ENCODE data around the gene PPP1R36.
A peak's percentile ranks its signal among the peaks of the same experiment; 100 is the strongest.
"Not testable (repeated sequence)": the region's sequence is repeated elsewhere in the genome, so short reads cannot be mapped to it uniquely, and the experiment has no call there.

Gene PPP1R36

DNA sequence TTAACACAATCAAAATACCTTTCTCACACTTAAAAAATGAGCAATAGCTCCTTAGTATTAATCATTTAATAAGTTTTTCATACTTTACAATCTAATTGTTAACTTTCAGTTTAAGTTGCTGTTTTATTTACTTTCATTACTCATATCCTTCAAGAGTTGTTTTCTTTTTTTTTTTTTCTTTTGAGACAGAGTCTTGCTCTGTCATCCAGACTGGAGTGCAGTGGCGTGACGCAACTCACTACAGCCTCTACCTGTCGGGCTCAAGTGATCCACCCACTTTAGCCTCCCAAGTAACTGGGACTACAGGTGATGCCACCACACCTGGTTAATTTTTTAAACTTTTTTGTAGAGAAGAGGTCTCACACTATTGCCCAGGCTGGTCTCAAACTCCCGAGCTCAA lies 29.1 kb upstream of the PPP1R36 start:
- no peak for DNase-seq (ENCODE audit: low spot score)

DNA sequence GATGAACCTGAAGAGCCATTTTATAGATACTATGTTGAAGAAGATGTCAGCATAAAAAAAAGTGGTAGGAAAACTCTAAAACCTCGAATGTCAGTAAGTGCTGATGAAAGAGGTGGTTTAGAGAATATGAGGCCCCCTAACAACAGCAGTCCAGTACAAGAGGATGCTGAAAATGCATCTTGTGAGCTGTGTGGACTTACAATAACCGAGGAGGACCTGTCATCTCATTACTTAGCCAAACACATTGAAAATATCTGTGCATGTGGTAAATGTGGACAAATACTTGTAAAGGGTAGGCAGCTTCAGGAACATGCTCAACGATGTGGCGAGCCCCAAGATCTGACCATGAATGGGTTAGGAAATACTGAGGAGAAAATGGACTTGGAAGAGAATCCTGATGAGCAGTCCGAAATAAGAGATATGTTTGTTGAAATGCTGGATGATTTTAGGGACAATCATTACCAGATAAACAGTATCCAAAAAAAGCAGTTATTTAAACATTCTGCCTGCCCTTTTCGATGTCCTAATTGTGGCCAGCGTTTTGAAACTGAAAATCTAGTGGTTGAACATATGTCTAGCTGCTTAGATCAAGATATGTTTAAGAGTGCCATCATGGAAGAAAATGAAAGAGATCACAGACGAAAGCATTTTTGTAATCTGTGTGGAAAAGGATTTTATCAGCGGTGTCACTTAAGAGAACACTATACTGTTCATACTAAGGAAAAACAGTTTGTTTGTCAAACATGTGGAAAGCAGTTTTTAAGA lies 27.0 kb upstream of the PPP1R36 start:
- DNase-seq (ENCODE audit: low spot score): no peak

DNA sequence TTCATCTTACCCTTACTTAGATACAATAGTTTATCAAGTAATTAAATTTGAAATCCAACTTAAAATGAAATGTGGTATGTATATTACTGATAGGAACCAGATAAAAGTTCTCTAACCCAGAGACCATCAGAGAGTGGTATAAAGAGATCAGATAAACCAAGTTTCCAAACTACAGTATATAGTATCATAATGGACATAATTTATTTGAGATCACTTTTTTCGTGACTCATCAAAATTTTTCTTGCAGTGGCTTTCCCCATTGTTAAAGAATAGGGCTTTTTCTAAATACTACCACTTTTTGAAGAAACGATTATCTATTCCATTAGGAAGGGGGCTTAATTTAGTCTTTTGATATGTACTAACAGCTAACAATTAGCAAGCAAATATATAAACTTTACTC lies 24.4 kb upstream of the PPP1R36 start:
- no peak for DNase-seq (ENCODE audit: low spot score)

DNA sequence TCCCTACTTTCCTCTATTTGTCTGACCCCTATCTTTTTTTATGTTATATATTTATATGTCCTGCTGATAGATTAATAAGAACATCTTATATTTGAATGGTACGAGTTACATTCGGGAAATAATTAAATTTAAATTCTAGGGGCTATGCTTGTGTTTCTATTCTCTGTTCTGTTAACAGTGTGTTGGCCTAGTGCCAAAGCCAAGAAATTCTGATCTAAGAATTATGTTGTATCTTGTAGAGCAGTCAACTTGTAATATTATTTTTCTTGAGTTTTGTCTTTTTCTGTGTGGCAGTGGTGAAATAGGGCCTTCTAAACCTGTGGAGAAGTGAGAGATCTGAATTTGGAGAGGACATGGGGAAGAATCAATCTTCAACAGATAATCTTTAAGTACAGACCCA lies 18.2 kb upstream of the PPP1R36 start:
- DNase-seq (ENCODE audit: low spot score): no peak

DNA sequence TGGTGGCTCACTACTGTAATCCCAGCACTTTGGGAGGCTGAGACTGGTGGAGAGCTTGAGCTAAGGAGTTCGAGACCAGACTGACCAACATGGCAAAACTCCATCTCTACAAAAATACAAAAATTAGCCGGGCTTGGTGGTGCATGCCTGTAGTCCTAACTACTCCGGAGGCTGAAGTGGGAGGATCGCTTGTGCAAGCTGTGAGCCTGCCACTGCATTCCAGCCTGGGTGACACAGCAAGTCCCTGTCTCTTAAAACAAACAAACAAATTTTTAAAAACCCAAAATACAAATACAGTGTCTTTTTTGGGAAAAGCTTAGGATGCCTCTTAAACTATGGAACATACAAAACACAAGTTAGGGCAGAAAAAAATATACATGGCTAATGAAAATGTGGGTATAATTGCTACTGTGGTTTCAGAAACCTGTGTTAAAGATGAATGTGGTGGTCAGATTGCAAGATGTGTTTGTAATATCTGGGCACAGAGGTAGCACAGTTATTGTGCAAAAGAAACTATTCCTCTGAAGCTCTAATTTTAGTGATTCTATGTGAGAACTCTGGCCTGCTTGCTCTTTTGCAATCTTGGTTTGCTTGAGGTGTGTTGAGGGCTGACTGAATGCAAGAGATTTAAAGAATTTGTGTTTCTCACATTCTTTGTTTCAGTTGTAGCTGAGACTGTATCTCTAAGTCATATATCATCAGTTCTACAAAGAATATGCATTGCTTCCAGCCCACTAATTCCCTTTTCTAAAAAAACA lies 13.1 kb upstream of the PPP1R36 start:
- DNase-seq (ENCODE audit: low spot score): peak; percentile 20

DNA sequence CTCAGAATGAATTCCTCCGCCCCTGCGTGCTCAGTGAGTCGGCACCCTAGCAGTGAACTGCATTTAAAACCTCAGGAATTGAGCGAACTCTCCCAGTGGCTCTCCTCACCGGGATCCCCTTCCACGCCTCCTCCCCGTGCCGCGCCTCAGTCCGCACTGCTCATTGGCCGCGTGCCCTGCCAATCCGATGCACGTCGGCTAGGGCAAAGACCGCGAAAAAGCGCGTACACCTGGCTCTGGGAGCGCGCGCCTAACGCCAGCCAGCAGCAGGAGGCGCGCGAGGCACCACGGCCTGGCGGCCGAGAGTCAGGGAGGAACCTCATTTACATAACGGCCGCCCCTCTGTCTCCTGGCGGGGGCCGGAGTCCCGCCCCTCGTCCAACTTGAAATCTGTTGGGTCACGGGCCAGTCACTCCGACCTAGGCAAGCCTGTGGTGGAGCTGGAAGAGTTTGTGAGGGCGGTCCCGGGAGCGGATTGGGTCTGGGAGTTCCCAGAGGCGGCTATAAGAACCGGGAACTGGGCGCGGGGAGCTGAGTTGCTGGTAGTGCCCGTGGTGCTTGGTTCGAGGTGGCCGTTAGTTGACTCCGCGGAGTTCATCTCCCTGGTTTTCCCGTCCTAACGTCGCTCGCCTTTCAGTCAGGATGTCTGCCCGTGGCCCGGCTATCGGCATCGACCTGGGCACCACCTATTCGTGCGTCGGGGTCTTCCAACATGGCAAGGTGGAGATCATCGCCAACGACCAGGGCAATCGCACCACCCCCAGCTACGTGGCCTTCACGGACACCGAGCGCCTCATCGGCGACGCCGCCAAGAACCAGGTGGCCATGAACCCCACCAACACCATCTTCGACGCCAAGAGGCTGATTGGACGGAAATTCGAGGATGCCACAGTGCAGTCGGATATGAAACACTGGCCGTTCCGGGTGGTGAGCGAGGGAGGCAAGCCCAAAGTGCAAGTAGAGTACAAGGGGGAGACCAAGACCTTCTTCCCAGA lies 9.3 kb upstream of the PPP1R36 start, which contains the start of gene HSPA2:
Gene HSPA2 (plus strand): TSS at position 534 of the 995 bp plus-strand sequence. CDS start 109 bp downstream, at position 643.
- DNase-seq (ENCODE audit: low spot score): peak; percentile 97

DNA sequence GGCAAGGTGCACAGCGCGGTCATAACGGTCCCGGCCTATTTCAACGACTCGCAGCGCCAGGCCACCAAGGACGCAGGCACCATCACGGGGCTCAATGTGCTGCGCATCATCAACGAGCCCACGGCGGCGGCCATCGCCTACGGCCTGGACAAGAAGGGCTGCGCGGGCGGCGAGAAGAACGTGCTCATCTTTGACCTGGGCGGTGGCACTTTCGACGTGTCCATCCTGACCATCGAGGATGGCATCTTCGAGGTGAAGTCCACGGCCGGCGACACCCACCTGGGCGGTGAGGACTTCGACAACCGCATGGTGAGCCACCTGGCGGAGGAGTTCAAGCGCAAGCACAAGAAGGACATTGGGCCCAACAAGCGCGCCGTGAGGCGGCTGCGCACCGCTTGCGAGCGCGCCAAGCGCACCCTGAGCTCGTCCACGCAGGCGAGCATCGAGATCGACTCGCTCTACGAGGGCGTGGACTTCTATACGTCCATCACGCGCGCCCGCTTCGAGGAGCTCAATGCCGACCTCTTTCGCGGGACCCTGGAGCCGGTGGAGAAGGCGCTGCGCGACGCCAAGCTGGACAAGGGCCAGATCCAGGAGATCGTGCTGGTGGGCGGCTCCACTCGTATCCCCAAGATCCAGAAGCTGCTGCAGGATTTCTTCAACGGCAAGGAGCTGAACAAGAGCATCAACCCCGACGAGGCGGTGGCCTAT lies 8.3 kb upstream of the PPP1R36 start:
- DNase-seq (ENCODE audit: low spot score): no peak

DNA sequence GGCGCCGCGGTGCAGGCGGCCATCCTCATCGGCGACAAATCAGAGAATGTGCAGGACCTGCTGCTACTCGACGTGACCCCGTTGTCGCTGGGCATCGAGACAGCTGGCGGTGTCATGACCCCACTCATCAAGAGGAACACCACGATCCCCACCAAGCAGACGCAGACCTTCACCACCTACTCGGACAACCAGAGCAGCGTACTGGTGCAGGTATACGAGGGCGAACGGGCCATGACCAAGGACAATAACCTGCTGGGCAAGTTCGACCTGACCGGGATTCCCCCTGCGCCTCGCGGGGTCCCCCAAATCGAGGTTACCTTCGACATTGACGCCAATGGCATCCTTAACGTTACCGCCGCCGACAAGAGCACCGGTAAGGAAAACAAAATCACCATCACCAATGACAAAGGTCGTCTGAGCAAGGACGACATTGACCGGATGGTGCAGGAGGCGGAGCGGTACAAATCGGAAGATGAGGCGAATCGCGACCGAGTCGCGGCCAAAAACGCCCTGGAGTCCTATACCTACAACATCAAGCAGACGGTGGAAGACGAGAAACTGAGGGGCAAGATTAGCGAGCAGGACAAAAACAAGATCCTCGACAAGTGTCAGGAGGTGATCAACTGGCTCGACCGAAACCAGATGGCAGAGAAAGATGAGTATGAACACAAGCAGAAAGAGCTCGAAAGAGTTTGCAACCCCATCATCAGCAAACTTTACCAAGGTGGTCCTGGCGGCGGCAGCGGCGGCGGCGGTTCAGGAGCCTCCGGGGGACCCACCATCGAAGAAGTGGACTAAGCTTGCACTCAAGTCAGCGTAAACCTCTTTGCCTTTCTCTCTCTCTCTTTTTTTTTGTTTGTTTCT lies 7.6 kb upstream of the PPP1R36 start:
- no peak for DNase-seq (ENCODE audit: low spot score)

DNA sequence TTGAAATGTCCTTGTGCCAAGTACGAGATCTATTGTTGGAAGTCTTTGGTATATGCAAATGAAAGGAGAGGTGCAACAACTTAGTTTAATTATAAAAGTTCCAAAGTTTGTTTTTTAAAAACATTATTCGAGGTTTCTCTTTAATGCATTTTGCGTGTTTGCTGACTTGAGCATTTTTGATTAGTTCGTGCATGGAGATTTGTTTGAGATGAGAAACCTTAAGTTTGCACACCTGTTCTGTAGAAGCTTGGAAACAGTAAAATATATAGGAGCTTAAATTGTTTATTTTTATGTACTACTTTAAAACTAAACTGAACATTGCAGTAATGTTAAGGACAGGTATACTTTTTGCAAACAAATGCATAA lies 6.9 kb upstream of the PPP1R36 start:
- DNase-seq (ENCODE audit: low spot score): no peak

DNA sequence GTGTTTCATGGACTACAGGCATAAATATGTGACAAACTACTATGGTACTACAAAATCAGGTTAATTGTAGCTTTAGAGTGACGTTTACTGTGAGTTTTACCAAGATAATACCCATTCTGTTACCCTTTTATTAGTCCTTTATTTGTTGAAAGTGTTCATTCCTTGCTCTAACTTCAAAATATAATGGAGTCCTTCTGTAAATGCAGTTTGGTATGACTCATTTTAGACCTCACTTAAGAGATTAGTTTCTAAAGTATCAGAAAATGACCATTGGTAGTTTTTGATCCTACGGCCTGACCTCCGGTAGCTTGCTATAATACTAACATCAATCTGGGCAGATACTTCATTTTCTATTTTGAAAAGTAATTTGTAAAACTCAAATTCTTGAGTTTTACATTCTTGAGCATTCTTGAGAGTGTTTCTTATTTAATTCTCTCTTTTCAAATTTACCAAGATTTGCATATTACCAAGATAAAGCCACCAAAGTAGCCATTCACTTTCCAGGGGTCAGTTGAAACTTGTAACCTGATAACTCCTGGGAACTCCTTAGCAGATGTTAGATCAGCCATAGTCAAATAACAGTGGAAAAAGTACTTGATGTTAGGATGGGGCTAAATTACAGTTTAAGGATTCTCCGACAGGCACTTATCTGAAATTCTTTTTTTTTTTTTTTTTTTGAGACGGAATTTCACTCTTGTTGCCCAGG lies 5.0 kb upstream of the PPP1R36 start:
- DNase-seq (ENCODE audit: low spot score): no peak

DNA sequence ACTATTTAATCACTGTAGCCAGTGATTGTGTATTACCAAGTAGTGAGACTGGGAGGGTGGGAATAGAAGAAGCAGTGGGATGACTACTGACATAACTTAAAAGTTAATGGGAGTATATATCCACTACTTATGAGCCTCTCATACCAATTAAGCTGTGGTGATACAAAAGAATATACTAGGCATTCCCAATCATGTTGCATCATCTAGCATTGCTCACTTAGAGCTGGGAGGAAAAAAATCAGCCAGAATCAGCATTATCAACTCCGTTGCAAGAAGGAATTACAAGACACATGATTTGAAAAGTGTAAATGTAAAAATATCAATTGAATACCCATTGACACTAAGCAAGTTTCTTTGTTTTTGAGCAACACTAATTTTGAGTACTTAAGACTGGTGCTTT lies 745 bp upstream of the PPP1R36 start:
- no peak for DNase-seq (ENCODE audit: low spot score)

DNA sequence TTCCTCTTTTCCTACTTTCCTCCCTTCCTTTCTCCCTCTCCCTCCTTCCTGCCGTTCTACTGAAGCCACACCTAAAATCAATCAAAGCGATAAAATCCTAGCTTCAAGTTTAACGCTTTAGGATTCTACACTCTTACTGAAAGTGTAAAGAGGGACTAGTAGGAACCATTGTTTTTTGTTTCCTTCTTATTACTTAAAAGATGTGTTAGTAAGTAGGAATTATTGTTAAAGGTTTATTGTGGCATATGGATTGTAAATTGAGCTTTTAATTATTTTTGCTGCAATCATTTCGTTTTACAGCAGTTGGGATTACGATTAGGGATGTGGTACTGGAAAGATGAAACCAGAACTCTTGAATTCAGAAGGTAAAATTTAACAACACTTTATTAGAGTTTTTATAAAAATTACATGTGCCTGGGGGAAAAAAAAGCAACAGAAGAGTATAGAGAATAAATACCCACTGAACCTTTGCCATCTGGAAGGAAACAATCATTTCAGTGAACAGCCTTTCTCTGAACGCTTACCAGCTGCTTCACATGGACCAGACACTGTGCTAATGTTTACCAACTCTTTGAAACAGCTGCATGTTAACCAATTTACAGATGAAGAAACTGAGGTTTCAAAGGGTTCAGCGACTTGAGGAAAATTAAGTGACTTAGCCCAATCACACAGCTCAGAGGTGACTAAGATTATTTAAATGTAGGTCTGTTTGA lies 1.0 kb downstream of the PPP1R36 start:
- no peak for DNase-seq (ENCODE audit: low spot score)

DNA sequence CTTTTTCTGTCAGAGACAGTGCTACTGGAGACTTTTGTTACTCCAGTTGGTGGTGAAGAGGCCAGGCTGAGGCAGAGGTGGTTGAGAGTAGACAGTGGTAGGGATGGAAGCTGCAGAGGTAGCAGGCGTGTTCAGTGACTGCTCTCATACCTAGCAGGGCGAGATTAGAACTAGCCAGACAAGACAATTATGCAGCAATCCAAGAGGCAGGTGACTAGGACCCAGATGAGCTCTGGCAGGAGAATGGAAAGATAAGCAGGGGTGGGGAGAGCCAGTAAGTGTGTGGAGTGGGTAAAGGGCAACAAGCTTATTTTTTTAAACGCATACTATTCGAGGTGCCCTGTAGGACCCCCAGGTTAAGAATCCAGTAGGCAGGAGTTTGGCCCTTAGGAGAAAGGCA lies 4.8 kb downstream of the PPP1R36 start:
- no peak for DNase-seq (ENCODE audit: low spot score)

DNA sequence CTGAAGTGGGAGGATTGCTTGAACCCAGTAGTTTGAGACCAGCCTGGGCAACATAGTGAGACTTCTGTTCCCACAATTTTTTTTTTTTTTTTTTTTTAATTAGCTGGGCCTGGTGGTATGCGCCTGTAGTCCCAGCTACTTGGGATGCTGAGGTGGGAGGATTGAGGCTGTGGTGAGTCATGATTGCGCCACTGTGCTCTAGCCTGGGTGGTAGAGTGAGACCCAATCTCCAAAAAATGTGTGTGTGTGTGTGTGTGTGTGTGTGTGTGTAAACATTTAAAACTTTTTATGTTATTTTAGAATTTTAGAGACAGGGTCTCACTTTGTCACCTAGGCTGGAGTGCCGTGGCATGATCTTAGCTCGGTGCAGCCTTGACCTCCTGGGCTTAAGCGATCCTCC lies 6.8 kb downstream of the PPP1R36 start:
- no peak for DNase-seq (ENCODE audit: low spot score)

DNA sequence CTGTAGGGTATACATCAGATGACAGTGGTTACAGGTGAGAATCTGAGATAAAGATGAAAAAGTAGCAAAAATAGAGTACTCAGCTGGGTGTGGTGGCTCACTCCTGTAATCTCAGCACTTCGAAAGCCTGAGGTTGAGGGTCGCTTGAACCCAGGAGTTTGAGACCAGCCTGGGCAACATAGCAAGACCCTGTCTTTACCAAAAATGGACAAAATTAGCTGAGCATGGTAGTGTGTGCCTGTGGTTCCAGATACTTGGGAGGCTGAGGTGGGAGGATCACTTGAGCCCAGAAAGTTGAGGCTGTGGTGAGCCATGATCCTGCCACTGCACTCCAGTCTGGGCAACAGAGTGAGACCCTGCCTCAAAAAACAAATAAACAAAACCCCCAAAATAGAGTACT lies 8.5 kb downstream of the PPP1R36 start:
- DNase-seq (ENCODE audit: low spot score): not testable (repeated sequence)

DNA sequence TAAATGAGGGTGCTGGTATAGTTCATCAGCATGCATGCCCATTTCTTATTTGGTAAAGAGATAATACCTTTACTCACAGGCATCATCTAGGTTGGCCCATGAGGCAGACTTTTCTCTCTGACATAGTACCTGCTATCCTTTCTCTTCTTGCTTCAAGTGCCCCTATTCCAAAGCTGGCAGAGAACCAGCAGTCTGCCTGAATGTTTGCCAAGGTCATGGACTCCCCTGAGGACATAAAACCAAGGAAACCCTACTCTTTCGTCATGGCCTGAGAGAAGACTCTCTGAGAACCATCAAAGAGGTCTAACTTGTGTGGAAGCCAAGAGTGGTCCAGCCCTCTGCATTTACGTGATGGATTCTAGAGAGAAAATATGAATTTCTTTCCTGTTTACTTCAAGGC lies 11.9 kb downstream of the PPP1R36 start:
- no peak for DNase-seq (ENCODE audit: low spot score)

DNA sequence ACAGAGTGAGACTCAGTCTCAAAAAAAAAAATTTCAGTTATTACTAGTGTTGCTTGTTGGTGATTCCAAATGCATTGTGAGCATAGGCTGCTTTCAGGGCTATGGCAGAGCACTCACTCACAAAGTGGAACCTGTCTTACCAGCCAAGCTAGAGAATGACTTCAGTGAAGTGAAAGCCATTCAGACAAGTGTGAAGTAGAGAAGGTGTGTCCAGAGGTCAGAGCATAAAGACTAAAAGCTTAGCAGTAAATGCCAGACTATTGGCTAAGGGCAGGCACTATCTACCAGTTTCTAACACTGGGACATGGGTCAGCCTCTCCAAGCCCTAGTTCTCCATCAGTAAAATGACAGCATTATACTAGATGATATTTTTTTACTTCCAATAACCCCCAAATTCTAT lies 12.7 kb downstream of the PPP1R36 start:
- no peak for DNase-seq (ENCODE audit: low spot score)

DNA sequence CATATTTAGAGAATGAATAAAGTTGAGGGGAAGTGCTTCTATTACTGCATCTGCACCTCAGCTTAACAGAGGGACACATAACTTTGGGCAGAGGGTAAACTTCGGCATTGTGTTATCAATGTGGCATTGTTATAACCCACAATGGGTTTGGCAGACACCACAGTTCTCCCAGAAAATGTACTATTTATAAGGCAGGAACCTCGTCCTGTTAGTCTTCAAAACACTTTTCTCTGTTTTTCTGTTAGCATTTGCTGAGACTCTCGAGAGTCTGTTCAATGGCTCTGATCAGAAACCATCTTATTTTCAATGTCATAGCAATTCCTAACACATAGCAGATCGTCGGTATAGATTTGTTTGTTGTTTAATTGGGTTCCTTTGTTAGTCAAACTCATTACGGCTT lies 13.9 kb downstream of the PPP1R36 start:
- DNase-seq (ENCODE audit: low spot score): no peak

DNA sequence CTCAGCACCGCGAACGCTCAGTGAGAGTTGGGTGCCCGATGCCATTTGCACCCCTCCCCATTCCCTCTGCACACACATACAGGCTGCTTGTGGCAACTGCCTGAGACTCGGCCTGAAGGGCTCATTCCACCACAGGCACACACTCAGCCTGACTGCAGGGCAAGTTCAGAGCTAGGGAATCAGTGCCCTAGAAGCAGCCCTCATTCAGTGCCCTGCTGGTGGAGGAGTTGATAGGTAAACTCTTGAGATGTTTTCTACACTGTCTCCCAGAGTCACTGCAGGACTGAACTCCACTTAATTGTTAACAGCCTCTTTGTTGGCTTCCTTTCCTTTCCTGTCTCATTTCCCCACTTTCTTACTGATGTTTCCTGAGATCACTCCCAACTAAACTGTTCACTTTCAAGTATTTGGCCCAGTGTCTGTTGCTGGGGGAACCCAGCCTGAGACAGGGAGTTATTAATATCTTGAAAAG lies 16.9 kb downstream of the PPP1R36 start:
- peak; percentile 49 for DNase-seq (ENCODE audit: low spot score)

All from AG20443 (cell line).